Activated naive CD8-positive, alpha-beta T cell treated with anti-CD3 and anti-CD28 coated beads, Interleukin-2, amount 50 U/mL, for 24 hours (primary cell): Measurements from ENCODE around the gene ATXN10.

Source experiments
- ATAC-seq: fragments of 150-1000 bp; cut with Tn5 transposase; one replicate; pipeline ENCODE4 v1.10.0; 2021
- DNase-seq: peaks from one replicate; pipeline ENCODE4 v3.0.0; 2021
- H3K27ac Mint-ChIP-seq: one replicate; pipeline ENCODE4 v1.8.0; 2021; ENCODE audit warnings: mild to moderate bottlenecking, mixed read lengths
- H3K27me3 Mint-ChIP-seq: one replicate; pipeline ENCODE4 v1.8.0; 2021; ENCODE audit warnings: mixed read lengths
- H3K36me3 Mint-ChIP-seq: one replicate; pipeline ENCODE4 v1.8.0; 2021; ENCODE audit warnings: low read depth, mixed read lengths
- H3K4me1 Mint-ChIP-seq: one replicate; pipeline ENCODE4 v1.8.0; 2021; ENCODE audit warnings: mixed read lengths
- H3K4me3 Mint-ChIP-seq: one replicate; pipeline ENCODE4 v1.8.0; 2021; ENCODE audit warnings: mild to moderate bottlenecking, moderate library complexity, mixed read lengths
- H3K9me3 Mint-ChIP-seq: one replicate; pipeline ENCODE4 v1.8.0; 2021; ENCODE audit warnings: mixed read lengths

ATXN10 gene

GRCh38 chr22:45769569-45770210 lies 98.1 kb downstream of the ATXN10 start:
- Mint-ChIP-seq H3K9me3 (no peaks in the 10 kb centered on the region), H3K4me3 (no peak overlapping the region), H3K27ac (no peak overlapping the region), H3K4me1 (peaks cover 4% of the 10 kb centered on the region), H3K27me3 (no peaks in the 10 kb centered on the region), H3K36me3 (peaks cover 38% of the 10 kb centered on the region)
- no peak for DNase-seq
- ATAC-seq = no peak

DNA sequence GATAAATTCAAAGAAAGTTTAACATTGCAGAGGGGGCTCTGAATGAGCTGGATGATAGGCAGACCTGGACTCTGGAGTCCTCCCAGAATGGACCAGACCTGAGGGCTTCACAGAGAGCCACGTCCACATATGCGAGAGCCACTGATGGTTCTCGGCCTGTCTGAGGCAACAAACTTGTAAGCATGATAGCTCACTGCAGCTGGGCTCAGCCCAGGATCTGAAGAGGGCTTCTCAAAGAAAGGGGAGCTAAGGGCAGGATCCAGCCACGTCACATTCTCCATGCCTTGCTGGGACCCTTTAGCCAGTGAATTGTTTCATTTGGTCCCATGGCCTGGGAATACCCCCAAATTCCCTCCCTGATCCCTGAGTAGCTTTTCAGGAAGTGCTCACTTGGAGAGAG lies 98.9 kb downstream of the ATXN10 start:
- no peaks in the 10 kb centered on the region for H3K9me3 Mint-ChIP-seq
- no peak for ATAC-seq
- no peak overlapping the region for H3K4me3 Mint-ChIP-seq
- no peaks in the 10 kb centered on the region for H3K27me3 Mint-ChIP-seq
- no peak for DNase-seq
- H3K27ac Mint-ChIP-seq = no peak overlapping the region
- peaks cover 10% of the 10 kb centered on the region for H3K4me1 Mint-ChIP-seq
- H3K36me3 Mint-ChIP-seq = peaks cover 35% of the 10 kb centered on the region

GRCh38 chr22:45771057-45771456 lies 99.4 kb downstream of the ATXN10 start:
- H3K27ac Mint-ChIP-seq = no peak overlapping the region
- H3K36me3 Mint-ChIP-seq = peaks cover 35% of the 10 kb centered on the region
- H3K27me3 Mint-ChIP-seq = no peaks in the 10 kb centered on the region
- ATAC-seq (no peak), DNase-seq (no peak)
- H3K4me3 Mint-ChIP-seq = no peak overlapping the region
- peaks cover 13% of the 10 kb centered on the region for H3K4me1 Mint-ChIP-seq
- no peaks in the 10 kb centered on the region for H3K9me3 Mint-ChIP-seq

GRCh38 chr22:45771711-45772110 lies 100.1 kb downstream of the ATXN10 start:
- Mint-ChIP-seq H3K27ac (no peak overlapping the region), H3K4me3 (no peak overlapping the region), H3K36me3 (peaks cover 35% of the 10 kb centered on the region), H3K4me1 (peaks cover 16% of the 10 kb centered on the region), H3K27me3 (no peaks in the 10 kb centered on the region), H3K9me3 (no peaks in the 10 kb centered on the region)
- DNase-seq (no peak), ATAC-seq (no peak)

GRCh38 chr22:45772743-45773142 lies 101.1 kb downstream of the ATXN10 start:
- DNase-seq = no peak
- Mint-ChIP-seq H3K27me3 (no peaks in the 10 kb centered on the region), H3K9me3 (no peaks in the 10 kb centered on the region), H3K4me3 (no peak overlapping the region), H3K36me3 (peaks cover 36% of the 10 kb centered on the region), H3K4me1 (peaks cover 19% of the 10 kb centered on the region), H3K27ac (no peak overlapping the region)
- ATAC-seq = no peak

- no peaks in the 10 kb centered on the region for H3K9me3 Mint-ChIP-seq
- no peak for ATAC-seq
- H3K36me3 Mint-ChIP-seq = peaks cover 28% of the 10 kb centered on the region
- H3K4me1 Mint-ChIP-seq = peaks cover 19% of the 10 kb centered on the region
- H3K27me3 Mint-ChIP-seq = no peaks in the 10 kb centered on the region
- H3K4me3 Mint-ChIP-seq = no peak overlapping the region
- no peak for DNase-seq
- no peak overlapping the region for H3K27ac Mint-ChIP-seq
Measured at GRCh38 chr22:45774001-45774670, 102.5 kb downstream of the ATXN10 start.

DNA sequence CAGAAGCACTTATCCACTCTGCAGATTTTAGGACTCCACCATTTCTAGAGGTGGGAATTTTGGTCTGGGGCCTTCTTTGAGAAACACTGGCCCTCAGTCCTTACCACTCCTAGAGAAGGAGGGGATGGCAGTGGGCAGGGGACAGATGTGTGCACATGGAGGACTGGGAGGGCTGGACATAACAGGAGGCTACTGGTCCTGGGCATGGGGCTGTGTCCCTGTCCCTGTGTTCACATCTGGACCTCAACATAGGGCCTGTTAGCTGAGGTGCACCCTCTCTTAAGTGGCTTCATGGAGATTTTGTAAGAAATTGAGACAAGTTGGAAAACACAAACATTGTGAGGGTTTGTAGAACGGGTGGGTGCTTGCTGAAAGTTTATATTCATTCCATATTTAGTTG lies 103.4 kb downstream of the ATXN10 start:
- H3K4me3 Mint-ChIP-seq = no peak overlapping the region
- peaks cover 19% of the 10 kb centered on the region for H3K4me1 Mint-ChIP-seq
- peaks cover 24% of the 10 kb centered on the region for H3K36me3 Mint-ChIP-seq
- H3K9me3 Mint-ChIP-seq = no peaks in the 10 kb centered on the region
- no peaks in the 10 kb centered on the region for H3K27me3 Mint-ChIP-seq
- DNase-seq = no peak
- ATAC-seq = no peak
- no peak overlapping the region for H3K27ac Mint-ChIP-seq

DNA sequence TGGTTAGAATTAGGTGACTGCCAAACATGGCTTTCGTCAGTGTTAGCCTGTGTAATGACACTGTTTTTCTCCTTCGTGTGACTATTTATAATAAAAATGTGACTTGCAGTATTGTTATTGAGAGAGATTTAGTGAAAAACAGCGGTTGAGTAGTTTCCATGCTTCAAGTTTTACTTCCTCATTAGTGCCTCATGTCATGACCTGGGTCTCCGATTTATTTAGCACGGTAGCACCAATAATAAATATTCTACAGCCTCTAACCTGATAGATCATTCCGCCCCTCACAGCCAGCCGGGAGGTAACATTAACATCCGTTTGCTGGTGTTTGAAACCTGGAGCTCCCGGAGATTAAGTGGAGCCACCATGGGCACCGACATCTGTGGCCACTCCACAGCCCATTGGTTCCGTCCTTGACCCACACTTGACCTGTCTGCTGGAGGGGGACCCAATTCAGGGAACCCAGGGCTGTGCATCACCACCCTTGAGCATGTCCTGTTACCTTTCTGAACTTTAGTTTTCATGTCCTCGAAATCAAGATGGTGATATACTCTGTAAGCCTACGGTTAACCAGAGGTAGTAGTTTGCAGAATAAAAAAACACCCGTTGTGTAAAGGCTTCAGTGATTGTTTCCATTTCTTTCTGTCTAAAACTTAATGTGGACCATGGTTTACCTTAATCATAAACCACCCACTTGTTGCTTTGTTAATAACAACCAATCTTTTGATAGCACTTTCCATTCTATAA lies 104.1 kb downstream of the ATXN10 start:
- H3K4me1 Mint-ChIP-seq = peaks cover 19% of the 10 kb centered on the region
- no peaks in the 10 kb centered on the region for H3K9me3 Mint-ChIP-seq
- H3K27me3 Mint-ChIP-seq = no peaks in the 10 kb centered on the region
- no peak overlapping the region for H3K4me3 Mint-ChIP-seq
- ATAC-seq = no peak
- H3K27ac Mint-ChIP-seq = no peak overlapping the region
- peaks cover 18% of the 10 kb centered on the region for H3K36me3 Mint-ChIP-seq
- DNase-seq = no peak

- no peaks in the 10 kb centered on the region for H3K27me3 Mint-ChIP-seq
- ATAC-seq (no peak), DNase-seq (no peak)
- H3K4me3 Mint-ChIP-seq = no peak overlapping the region
- H3K4me1 Mint-ChIP-seq = peaks cover 19% of the 10 kb centered on the region
- H3K36me3 Mint-ChIP-seq = peaks cover 14% of the 10 kb centered on the region
- H3K9me3 Mint-ChIP-seq = no peaks in the 10 kb centered on the region
- no peak overlapping the region for H3K27ac Mint-ChIP-seq
Measured at GRCh38 chr22:45776313-45776585, 104.6 kb downstream of the ATXN10 start.

GRCh38 chr22:45777046-45777851 lies 105.6 kb downstream of the ATXN10 start:
- ATAC-seq (no peak), DNase-seq (no peak)
- Mint-ChIP-seq H3K4me1 (peaks cover 19% of the 10 kb centered on the region), H3K36me3 (peaks cover 19% of the 10 kb centered on the region), H3K27me3 (no peaks in the 10 kb centered on the region), H3K27ac (no peak overlapping the region), H3K4me3 (no peak overlapping the region), H3K9me3 (no peaks in the 10 kb centered on the region)

GRCh38 chr22:45777852-45778375 lies 106.3 kb downstream of the ATXN10 start:
- H3K4me1 Mint-ChIP-seq = peaks cover 17% of the 10 kb centered on the region
- no peak for ATAC-seq
- H3K9me3 Mint-ChIP-seq = no peaks in the 10 kb centered on the region
- H3K27ac Mint-ChIP-seq = no peak overlapping the region
- peaks cover 18% of the 10 kb centered on the region for H3K36me3 Mint-ChIP-seq
- H3K27me3 Mint-ChIP-seq = no peaks in the 10 kb centered on the region
- DNase-seq = no peak
- no peak overlapping the region for H3K4me3 Mint-ChIP-seq

- Mint-ChIP-seq H3K4me1 (peaks cover 3% of the 10 kb centered on the region), H3K36me3 (peaks cover 18% of the 10 kb centered on the region), H3K27ac (no peak overlapping the region), H3K4me3 (no peak overlapping the region), H3K9me3 (no peaks in the 10 kb centered on the region), H3K27me3 (no peaks in the 10 kb centered on the region)
- ATAC-seq = no peak
- DNase-seq = no peak
Measured at GRCh38 chr22:45781459-45781858, 109.8 kb downstream of the ATXN10 start.

GRCh38 chr22:45781966-45782365 lies 110.3 kb downstream of the ATXN10 start:
- Mint-ChIP-seq H3K27ac (no peak overlapping the region), H3K36me3 (peaks cover 18% of the 10 kb centered on the region), H3K4me1 (peaks cover 3% of the 10 kb centered on the region), H3K27me3 (no peaks in the 10 kb centered on the region), H3K9me3 (no peaks in the 10 kb centered on the region), H3K4me3 (no peak overlapping the region)
- DNase-seq = no peak
- ATAC-seq = no peak

GRCh38 chr22:45783021-45783420 lies 111.4 kb downstream of the ATXN10 start:
- ATAC-seq = no peak

More at GRCh38 chr22:45783021-45783420, 111.4 kb downstream of the ATXN10 start:
- Mint-ChIP-seq H3K27ac (no peak overlapping the region), H3K27me3 (no peaks in the 10 kb centered on the region), H3K4me3 (no peak overlapping the region), H3K9me3 (no peaks in the 10 kb centered on the region), H3K4me1 (no peaks in the 10 kb centered on the region), H3K36me3 (peaks cover 15% of the 10 kb centered on the region)
- DNase-seq = no peak
